ENCODE data around the gene NAT14. TPM values are rescaled to one million over a fixed set of nuclear protein-coding genes. Genes with fewer than 3 reads are reported as not detected.

The NAT14 gene
- total RNA-seq, 4 donors from 2014 or later = 5.1 to 28.3 (median 12.2) TPM

DNA sequence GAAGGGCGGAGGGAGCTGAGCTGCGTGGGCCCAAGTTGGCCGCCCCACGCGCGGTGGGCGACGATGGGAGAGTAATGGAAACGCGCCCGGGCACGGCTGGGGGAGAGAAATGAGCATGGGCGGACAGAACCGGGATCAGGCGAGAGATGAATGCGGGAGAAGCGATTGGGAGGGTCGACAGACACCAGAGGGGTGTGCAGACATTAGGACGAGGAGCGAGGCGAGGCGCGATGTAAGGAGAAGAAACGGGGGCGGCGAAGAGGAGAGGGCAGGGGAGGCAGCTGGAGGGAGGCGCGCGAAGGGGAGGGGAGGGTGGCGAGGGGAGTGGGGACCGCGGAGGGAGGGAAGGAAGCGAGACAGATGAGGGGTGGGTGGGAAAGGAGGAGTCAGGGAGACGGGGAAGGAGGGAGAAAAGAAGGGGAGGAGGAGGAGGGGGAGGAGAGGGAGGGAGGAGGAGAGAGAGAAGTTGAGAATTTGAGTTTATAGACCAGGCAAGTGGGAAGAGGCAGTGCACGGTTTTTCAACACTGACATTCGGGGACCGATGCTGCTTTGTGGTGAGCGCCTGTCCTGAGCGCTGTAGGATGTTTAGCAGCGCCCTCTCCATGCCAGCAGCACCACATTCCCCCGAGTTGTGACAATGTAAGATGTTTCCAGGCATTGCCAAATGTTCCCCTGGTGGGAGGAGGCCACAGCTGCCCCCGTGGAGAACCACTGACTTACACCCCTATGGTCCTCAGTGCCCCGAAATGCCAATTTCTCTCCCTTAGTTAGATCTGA is 41.8 kb upstream of the NAT14 start, which contains the start of gene SHISA7:
SHISA7 (minus strand) TSS at position 256 of the 779 bp plus-strand sequence. CDS start 437 bp downstream, outside the sequence.
- Histone ChIP-seq H3K27me3 (peaks cover 25% of the 10 kb centered on the region), H3K27ac (no peak within 1 kb of the TSS), H3K9me3 (no peaks in the 10 kb centered on the region), H3K4me1 (peaks cover 0 to 4% of the 10 kb centered on the region in 2 donors), H3K36me3 (no peaks in the 10 kb centered on the region), H3K4me3 (replicated peaks in 1 of 3) (no peak within 1 kb of the TSS)
- no peak for DNase-seq
- WGBS, 2 donors = 2 to 4% methylated on average over 43 of the region's 43 CpGs
- intact Hi-C loops (cut with DNase I) = no loop called here
- no peak for TF ChIP-seq POLR2A (IDR thresholded peaks at IDR 0.05)
- TF ChIP-seq, protein P1, sequence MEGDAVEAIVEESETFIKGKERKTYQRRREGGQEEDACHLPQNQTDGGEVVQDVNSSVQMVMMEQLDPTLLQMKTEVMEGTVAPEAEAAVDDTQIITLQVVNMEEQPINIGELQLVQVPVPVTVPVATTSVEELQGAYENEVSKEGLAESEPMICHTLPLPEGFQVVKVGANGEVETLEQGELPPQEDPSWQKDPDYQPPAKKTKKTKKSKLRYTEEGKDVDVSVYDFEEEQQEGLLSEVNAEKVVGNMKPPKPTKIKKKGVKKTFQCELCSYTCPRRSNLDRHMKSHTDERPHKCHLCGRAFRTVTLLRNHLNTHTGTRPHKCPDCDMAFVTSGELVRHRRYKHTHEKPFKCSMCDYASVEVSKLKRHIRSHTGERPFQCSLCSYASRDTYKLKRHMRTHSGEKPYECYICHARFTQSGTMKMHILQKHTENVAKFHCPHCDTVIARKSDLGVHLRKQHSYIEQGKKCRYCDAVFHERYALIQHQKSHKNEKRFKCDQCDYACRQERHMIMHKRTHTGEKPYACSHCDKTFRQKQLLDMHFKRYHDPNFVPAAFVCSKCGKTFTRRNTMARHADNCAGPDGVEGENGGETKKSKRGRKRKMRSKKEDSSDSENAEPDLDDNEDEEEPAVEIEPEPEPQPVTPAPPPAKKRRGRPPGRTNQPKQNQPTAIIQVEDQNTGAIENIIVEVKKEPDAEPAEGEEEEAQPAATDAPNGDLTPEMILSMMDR (IDR thresholded peaks at IDR 0.05) = no peak

- intact Hi-C loops (cut with DNase I) = no loop called here
- Histone ChIP-seq H3K4me3 (replicated peaks in 1 of 3) (no peak overlapping the region), H3K27ac (no peak overlapping the region), H3K36me3 (no peaks in the 10 kb centered on the region), H3K27me3 (peaks cover 25% of the 10 kb centered on the region), H3K9me3 (no peaks in the 10 kb centered on the region), H3K4me1 (peaks cover 0 to 4% of the 10 kb centered on the region in 2 donors)
- TF ChIP-seq, protein P1 (IDR thresholded peaks at IDR 0.05) = no peak
- TF ChIP-seq POLR2A (IDR thresholded peaks at IDR 0.05) = no peak
- DNase-seq = no peak
- WGBS, 2 donors = 21 to 31% methylated on average over 18 of the region's 18 CpGs
These were observed 41.0 kb upstream of the NAT14 start for GRCh38 chr19:55443824-55444480.

DNA sequence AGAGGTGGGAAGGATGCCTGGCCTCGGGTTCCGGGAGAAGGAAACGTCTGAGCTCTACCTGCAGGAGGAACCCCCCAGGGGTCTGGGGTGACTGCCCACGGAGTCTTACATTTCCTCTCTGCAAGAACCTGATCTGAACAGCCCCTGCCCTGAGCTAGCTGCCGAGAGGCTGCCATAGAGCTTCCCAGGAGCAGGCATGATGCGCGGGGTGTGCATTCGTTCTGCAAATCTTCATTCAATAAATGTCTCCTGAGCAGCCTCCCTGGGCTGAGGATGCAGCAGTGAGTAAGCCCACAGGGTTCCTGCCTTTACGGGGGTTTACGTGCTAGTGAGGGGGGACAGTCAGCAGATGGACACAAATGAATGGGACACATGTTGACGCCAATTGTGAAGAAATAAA is 40.3 kb upstream of the NAT14 start:
- no peak for DNase-seq
- H3K4me3 ChIP-seq (replicated peaks in 1 of 3) = no peak overlapping the region
- H3K36me3 ChIP-seq = no peaks in the 10 kb centered on the region
- 29 to 42% methylated on average over 10 to 11 of the region's 11 CpGs for WGBS, 2 donors
- intact Hi-C loops (cut with DNase I) = no loop called here
- H3K27ac ChIP-seq = no peak overlapping the region
- H3K4me1 ChIP-seq = peaks cover 0 to 4% of the 10 kb centered on the region in 2 donors
- TF ChIP-seq, protein P1 (IDR thresholded peaks at IDR 0.05) = no peak
- no peak for TF ChIP-seq POLR2A (IDR thresholded peaks at IDR 0.05)
- peaks cover 25% of the 10 kb centered on the region for H3K27me3 ChIP-seq
- H3K9me3 ChIP-seq = no peaks in the 10 kb centered on the region

DNA sequence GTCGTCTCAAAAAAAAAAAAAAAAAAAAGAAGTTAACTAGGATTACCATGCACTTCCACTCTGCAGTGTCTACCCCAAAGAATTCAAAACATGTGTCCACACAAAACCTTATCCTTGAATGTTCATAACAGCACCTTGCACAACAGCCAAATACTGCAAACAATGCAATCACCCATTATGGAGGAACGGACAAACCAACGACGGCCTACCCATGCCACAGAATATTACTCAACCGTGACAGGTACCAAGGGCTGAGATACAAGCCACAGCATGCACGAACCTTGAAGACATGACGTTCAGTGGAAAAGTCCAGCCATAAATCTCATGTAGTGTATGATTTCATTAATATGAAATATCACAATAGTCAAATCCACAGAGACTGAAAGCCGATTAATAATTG is 38.9 kb upstream of the NAT14 start:
- intact Hi-C loops (cut with DNase I) = no loop called here
- DNase-seq = no peak
- WGBS, 2 donors = 66 to 77% methylated on average over 8 of the region's 8 CpGs
- peaks cover 0 to 4% of the 10 kb centered on the region in 2 donors for H3K4me1 ChIP-seq
- no peak overlapping the region for H3K4me3 ChIP-seq (replicated peaks in 1 of 3)
- H3K27ac ChIP-seq = no peak overlapping the region
- H3K9me3 ChIP-seq = no peaks in the 10 kb centered on the region
- TF ChIP-seq, protein P1 (IDR thresholded peaks at IDR 0.05) = no peak
- TF ChIP-seq POLR2A (IDR thresholded peaks at IDR 0.05) = no peak
- H3K27me3 ChIP-seq = peaks cover 17% of the 10 kb centered on the region
- H3K36me3 ChIP-seq = no peaks in the 10 kb centered on the region
